CD8-positive, alpha-beta memory T cell (primary cell): ENCODE measurements around the gene STING1. TPM values are rescaled to one million over a fixed set of nuclear protein-coding genes. Genes with fewer than 3 reads are reported as not detected.

ENCODE experiments used
- CTCF ChIA-PET: fragments of 350-600 bp; sonication (Branson Sonifier 250); formaldehyde crosslinking; loops from one replicate; lab custom pipeline; 2021; ENCODE audit warnings: antibody characterized with exemption; lab: Charles Lee
- POLR2A ChIA-PET: fragments of 350-600 bp; sonication (Branson Sonifier 250); formaldehyde crosslinking; loops from one replicate; lab custom pipeline; 2021; ENCODE audit warnings: antibody characterized with exemption; lab: Charles Lee
- DNase-seq, 5 donors: peaks; one replicate each; pipeline versions ENCODE4 v3.0.0 to v3.0.0-alpha.2; 2020 to 2022; ENCODE audit warnings: mixed read lengths in 1 of 5
- H3K27ac ChIP-seq: one replicate; pipeline ENCODE4 v1.7.0; 2013; ENCODE audit warnings: low read depth, mild to moderate bottlenecking, low read length, moderate library complexity
- H3K27me3 ChIP-seq: 2 replicates; pipeline ENCODE4 v1.7.0; 2013; ENCODE audit warnings: low read length, mild to moderate bottlenecking; ENCODE audit not compliant: insufficient read depth, poor library complexity, severe bottlenecking
- H3K36me3 ChIP-seq: 2 replicates; pipeline ENCODE4 v1.7.0; 2013; ENCODE audit warnings: mild to moderate bottlenecking, low read length, moderate library complexity; ENCODE audit not compliant: insufficient read depth
- H3K4me1 ChIP-seq: 2 replicates; pipeline ENCODE4 v1.7.0; 2013; ENCODE audit warnings: mild to moderate bottlenecking, low read length, moderate library complexity; ENCODE audit not compliant: insufficient read depth
- H3K4me3 ChIP-seq: 2 replicates; pipeline ENCODE4 v1.7.0; 2013; ENCODE audit warnings: mild to moderate bottlenecking, low read length
- H3K9me3 ChIP-seq: 2 replicates; pipeline ENCODE4 v1.7.0; 2013; ENCODE audit warnings: mild to moderate bottlenecking, low read length
- H3K27ac Mint-ChIP-seq, 8 donors: one replicate each; pipeline ENCODE4 v1.8.0; 2020 to 2021; ENCODE audit warnings: mixed read lengths in 8 of 8, mild to moderate bottlenecking in 6 of 8, inconsistent platforms in 3 of 8, moderate library complexity in 3 of 8
- H3K27me3 Mint-ChIP-seq, 2 donors: one replicate each; pipeline ENCODE4 v1.8.0; 2020 to 2021; ENCODE audit warnings: mixed read lengths in 2 of 2, mild to moderate bottlenecking in 1 of 2, moderate library complexity in 1 of 2
- H3K36me3 Mint-ChIP-seq, 3 donors: one replicate each; pipeline ENCODE4 v1.8.0; 2020 to 2021; ENCODE audit warnings: mixed read lengths in 3 of 3, inconsistent platforms in 1 of 3, mild to moderate bottlenecking in 1 of 3
- H3K4me1 Mint-ChIP-seq, 3 donors: one replicate each; pipeline ENCODE4 v1.8.0; 2020 to 2021; ENCODE audit warnings: mixed read lengths in 3 of 3, inconsistent platforms in 1 of 3, mild to moderate bottlenecking in 1 of 3
- H3K4me3 Mint-ChIP-seq, 7 donors: one replicate each; pipeline ENCODE4 v1.8.0; 2020 to 2021; ENCODE audit warnings: mixed read lengths in 7 of 7, mild to moderate bottlenecking in 6 of 7, moderate library complexity in 4 of 7, inconsistent platforms in 2 of 7
- H3K9me3 Mint-ChIP-seq, 5 donors: one replicate each; pipeline ENCODE4 v1.8.0; 2020 to 2022; ENCODE audit warnings: mixed read lengths in 5 of 5, mild to moderate bottlenecking in 3 of 5, moderate library complexity in 2 of 5, inconsistent platforms in 1 of 5
- polyA plus RNA-seq: library from polyadenylated mRNA; unstranded; fragments of 300-500 nt; fragmentation: Illumina TruSeq; gene quantifications from one replicate; pipeline ENCODE4 v1.2.3, GENCODE V29; 2021
- total RNA-seq, 2 experiments: library from RNA; stranded (reverse); gene quantifications; one replicate each; pipeline ENCODE4 v1.2.3, GENCODE V29; 2021

The STING1 gene
- total and polyA plus RNA-seq, 3 experiments from 2014 or later = 107 to 116 (median 109) TPM

DNA sequence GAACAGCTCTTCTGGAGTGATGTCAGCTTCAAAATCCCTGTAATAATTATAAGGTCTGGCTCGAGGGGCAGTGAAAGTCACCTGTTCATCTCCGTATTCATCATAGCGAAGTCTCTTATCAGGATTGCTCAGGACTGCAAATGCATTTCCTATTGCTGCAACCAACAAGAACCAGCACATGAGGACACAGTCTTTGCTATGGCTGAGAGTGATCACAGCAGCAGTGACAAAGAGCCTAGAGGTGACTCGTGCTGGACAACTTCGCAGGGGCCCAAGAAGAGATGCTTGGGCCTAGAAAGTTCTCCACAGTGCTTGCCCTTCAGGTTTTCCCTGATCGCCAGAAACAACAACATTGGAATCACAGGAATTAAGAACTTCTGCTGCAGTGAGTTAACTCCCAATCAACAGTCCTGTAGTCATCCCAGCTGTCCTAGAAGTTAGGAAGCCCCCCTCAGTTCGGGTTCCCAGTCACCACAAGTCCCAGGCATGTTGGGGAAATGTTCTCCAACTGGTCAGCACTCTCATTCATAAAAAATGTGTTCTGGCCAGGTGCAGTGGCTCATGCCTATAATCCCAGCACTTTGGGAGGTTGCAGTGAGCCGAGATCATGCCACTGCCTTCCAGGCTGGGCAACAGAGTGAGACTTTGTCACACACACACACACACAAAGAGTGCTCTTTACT is 56.2 kb downstream of the STING1 start:
- peaks cover 6% of the 10 kb centered on the region for H3K4me1 ChIP-seq
- DNase-seq = no peak
- H3K4me3 Mint-ChIP-seq = no peak overlapping the region
- H3K4me3 ChIP-seq = no peak overlapping the region
- peak overlapping the region in 1 of 8 donors; percentile 95 for H3K27ac Mint-ChIP-seq
- H3K27me3 ChIP-seq = no peaks in the 10 kb centered on the region
- H3K9me3 ChIP-seq = no peaks in the 10 kb centered on the region
- no peaks in the 10 kb centered on the region for H3K36me3 ChIP-seq
- peaks cover 6 to 13% (median 10%) of the 10 kb centered on the region in 3 donors for H3K4me1 Mint-ChIP-seq
- no peak overlapping the region for H3K27ac ChIP-seq
- H3K9me3 Mint-ChIP-seq = no peaks in the 10 kb centered on the region
- no peaks in the 10 kb centered on the region for H3K27me3 Mint-ChIP-seq
- H3K36me3 Mint-ChIP-seq = peaks cover 5 to 30% (median 15%) of the 10 kb centered on the region in 3 donors
- ChIA-PET CTCF (interaction anchor here (16.6 kb wide), 1 partner anchor 91 kb away, joined by 414 read pairs; no protein-coding TSS in a partner anchor), POLR2A (no interaction called here)

Other genes starting within 250 kb of the STING1 start
- gene MATR3, start 189.0 kb downstream of the STING1 start, total RNA-seq = 100 to 1,000 TPM; 184 to 199 TPM
- 364 TPM for gene MATR3, start 189.0 kb downstream of the STING1 start, polyA plus RNA-seq
- gene PAIP2, start 140.9 kb downstream of the STING1 start, total RNA-seq = 10 to 100 TPM; 67.9 to 77.0 TPM
- 342 TPM for gene PAIP2, start 140.9 kb downstream of the STING1 start, polyA plus RNA-seq
- under 1 TPM in 1 of 2 experiments, not detected in 1; 0.33 TPM for gene SLC23A1, start 99.5 kb downstream of the STING1 start, total RNA-seq
- not detected for gene SLC23A1, start 99.5 kb downstream of the STING1 start, polyA plus RNA-seq
- gene MZB1, start 92.8 kb downstream of the STING1 start, total RNA-seq = 1 to 10 TPM; 5.1 to 6.4 TPM
- 3.5 TPM for gene MZB1, start 92.8 kb downstream of the STING1 start, polyA plus RNA-seq
- 1 to 10 TPM; 6.7 to 7.2 TPM for gene PROB1, start 87.7 kb downstream of the STING1 start, total RNA-seq
- 0.72 TPM for gene PROB1, start 87.7 kb downstream of the STING1 start, polyA plus RNA-seq
- gene SPATA24, start 78.7 kb downstream of the STING1 start, total RNA-seq = 1 to 10 TPM; 3.6 to 3.9 TPM
- gene SPATA24, start 78.7 kb downstream of the STING1 start, polyA plus RNA-seq = 4.2 TPM
- 10 to 100 TPM; 25.3 to 25.7 TPM for gene DNAJC18, start 43.2 kb downstream of the STING1 start, total RNA-seq
- 10.2 TPM for gene DNAJC18, start 43.2 kb downstream of the STING1 start, polyA plus RNA-seq
- under 1 TPM; 0.82 to 0.83 TPM for gene ECSCR, start 20.0 kb downstream of the STING1 start, total RNA-seq
- not detected for gene ECSCR, start 20.0 kb downstream of the STING1 start, polyA plus RNA-seq
- gene SMIM33, start 11.8 kb downstream of the STING1 start, total RNA-seq = under 1 TPM; 0.11 to 0.28 TPM
- 1.1 TPM for gene SMIM33, start 11.8 kb downstream of the STING1 start, polyA plus RNA-seq
- gene UBE2D2, start 78.6 kb upstream of the STING1 start, total RNA-seq = 100 to 1,000 TPM; 253 to 274 TPM
- gene UBE2D2, start 78.6 kb upstream of the STING1 start, polyA plus RNA-seq = 285 TPM
- 1 to 10 TPM; 2.1 to 3.1 TPM for gene CXXC5, start 165.6 kb upstream of the STING1 start, total RNA-seq
- gene CXXC5, start 165.6 kb upstream of the STING1 start, polyA plus RNA-seq = 67.0 TPM